Measurements from ENCODE around the gene SPATA31A6. TPM values are rescaled to one million over a fixed set of nuclear protein-coding genes. Genes with fewer than 3 reads are reported as not detected.
"Not testable (repeated sequence)": the region's sequence is repeated elsewhere in the genome, so short reads cannot be mapped to it uniquely, and the experiment has no call there.

The SPATA31A6 gene
- total RNA-seq, 1 experiment from 2014 or later = not detected

- H3K9me3 ChIP-seq (ENCODE audit: control insufficient read depth in 1 of 2, insufficient read depth in 1 of 2, low read depth in 1 of 2, low read length in 2 of 2); RAD21 ChIA-PET (ENCODE audit: low non-redundant PET in 1 of 2, low total read pairs in 2 of 2, uncharacterized antibody in 2 of 2, unreplicated experiment in 2 of 2); H3K4me1 ChIP-seq (ENCODE audit: control insufficient read depth in 1 of 2, insufficient read depth in 2 of 2, low read length in 2 of 2); intact Hi-C loops (cut with micrococcal nuclease); DNase-seq (ENCODE audit: low read depth, low spot score); H4K20me1 ChIP-seq (ENCODE audit: insufficient read depth); H3K79me2 ChIP-seq (ENCODE audit: insufficient read depth, low read length); BruUV-seq (replicated peaks); H3K9me2 ChIP-seq (ENCODE audit: insufficient read depth); H2AFZ ChIP-seq (ENCODE audit: low read depth, low read length, poor library complexity, severe bottlenecking); H3K4me3 ChIP-seq (replicated peaks in 1 of 2; ENCODE audit: low read depth in 1 of 2, low read length in 2 of 2); H3K36me3 ChIP-seq (ENCODE audit: control insufficient read depth in 1 of 2, insufficient read depth in 2 of 2, low read length in 2 of 2); H3K27ac ChIP-seq (ENCODE audit: low read depth, low read length); H3K27me3 ChIP-seq (ENCODE audit: insufficient read depth, low read length); ATAC-seq; CTCF ChIA-PET; H3K9ac ChIP-seq (ENCODE audit: low read length); POLR2A ChIA-PET: not testable (repeated sequence)
- 0 out of 2 replicates have a peak overlapping the region, but pooled peaks have one; percentile 70 for H3K4me2 ChIP-seq (ENCODE audit: low read length)
These were observed 49.6 kb downstream of the SPATA31A6 start for GRCh38 chr9:42233031-42233430.

GRCh38 chr9:42234610-42235009 lies 51.2 kb downstream of the SPATA31A6 start:
- H3K36me3 ChIP-seq (ENCODE audit: control insufficient read depth in 1 of 2, insufficient read depth in 2 of 2, low read length in 2 of 2); H3K4me2 ChIP-seq (ENCODE audit: low read length); H3K79me2 ChIP-seq (ENCODE audit: insufficient read depth, low read length); BruUV-seq (replicated peaks); DNase-seq (ENCODE audit: low read depth, low spot score); H2AFZ ChIP-seq (ENCODE audit: low read depth, low read length, poor library complexity, severe bottlenecking); intact Hi-C loops (cut with micrococcal nuclease); H3K27ac ChIP-seq (ENCODE audit: low read depth, low read length); POLR2A ChIA-PET; H3K4me3 ChIP-seq (replicated peaks in 1 of 2; ENCODE audit: low read depth in 1 of 2, low read length in 2 of 2); H3K4me1 ChIP-seq (ENCODE audit: control insufficient read depth in 1 of 2, insufficient read depth in 2 of 2, low read length in 2 of 2); H3K9ac ChIP-seq (ENCODE audit: low read length); H3K9me3 ChIP-seq (ENCODE audit: control insufficient read depth in 1 of 2, insufficient read depth in 1 of 2, low read depth in 1 of 2, low read length in 2 of 2); H4K20me1 ChIP-seq (ENCODE audit: insufficient read depth); H3K9me2 ChIP-seq (ENCODE audit: insufficient read depth); CTCF ChIA-PET; ATAC-seq; H3K27me3 ChIP-seq (ENCODE audit: insufficient read depth, low read length); RAD21 ChIA-PET (ENCODE audit: low non-redundant PET in 1 of 2, low total read pairs in 2 of 2, uncharacterized antibody in 2 of 2, unreplicated experiment in 2 of 2): not testable (repeated sequence)

GRCh38 chr9:42235352-42235991 lies 52.0 kb downstream of the SPATA31A6 start:
- H3K9me3 ChIP-seq (ENCODE audit: control insufficient read depth in 1 of 2, insufficient read depth in 1 of 2, low read depth in 1 of 2, low read length in 2 of 2); H4K20me1 ChIP-seq (ENCODE audit: insufficient read depth); H3K4me3 ChIP-seq (replicated peaks in 1 of 2; ENCODE audit: low read depth in 1 of 2, low read length in 2 of 2); DNase-seq (ENCODE audit: low read depth, low spot score); H3K27me3 ChIP-seq (ENCODE audit: insufficient read depth, low read length); POLR2A ChIA-PET; H2AFZ ChIP-seq (ENCODE audit: low read depth, low read length, poor library complexity, severe bottlenecking); intact Hi-C loops (cut with micrococcal nuclease); H3K4me2 ChIP-seq (ENCODE audit: low read length); H3K36me3 ChIP-seq (ENCODE audit: control insufficient read depth in 1 of 2, insufficient read depth in 2 of 2, low read length in 2 of 2); ATAC-seq; BruUV-seq (replicated peaks); H3K79me2 ChIP-seq (ENCODE audit: insufficient read depth, low read length); CTCF ChIA-PET; H3K9ac ChIP-seq (ENCODE audit: low read length); H3K27ac ChIP-seq (ENCODE audit: low read depth, low read length); H3K9me2 ChIP-seq (ENCODE audit: insufficient read depth); RAD21 ChIA-PET (ENCODE audit: low non-redundant PET in 1 of 2, low total read pairs in 2 of 2, uncharacterized antibody in 2 of 2, unreplicated experiment in 2 of 2): not testable (repeated sequence)
- H3K4me1 ChIP-seq (ENCODE audit: control insufficient read depth in 1 of 2, insufficient read depth in 2 of 2, low read length in 2 of 2) = peaks cover 8 to 12% of the 10 kb centered on the region in 2 experiments

GRCh38 chr9:42236097-42236496 lies 52.6 kb downstream of the SPATA31A6 start:
- RAD21 ChIA-PET (ENCODE audit: low non-redundant PET in 1 of 2, low total read pairs in 2 of 2, uncharacterized antibody in 2 of 2, unreplicated experiment in 2 of 2); H3K4me3 ChIP-seq (replicated peaks in 1 of 2; ENCODE audit: low read depth in 1 of 2, low read length in 2 of 2); H3K27ac ChIP-seq (ENCODE audit: low read depth, low read length); BruUV-seq (replicated peaks); H3K27me3 ChIP-seq (ENCODE audit: insufficient read depth, low read length); H3K79me2 ChIP-seq (ENCODE audit: insufficient read depth, low read length); H3K9me3 ChIP-seq (ENCODE audit: control insufficient read depth in 1 of 2, insufficient read depth in 1 of 2, low read depth in 1 of 2, low read length in 2 of 2); DNase-seq (ENCODE audit: low read depth, low spot score); H3K9me2 ChIP-seq (ENCODE audit: insufficient read depth); CTCF ChIA-PET; H3K4me2 ChIP-seq (ENCODE audit: low read length); H3K9ac ChIP-seq (ENCODE audit: low read length); POLR2A ChIA-PET; H3K36me3 ChIP-seq (ENCODE audit: control insufficient read depth in 1 of 2, insufficient read depth in 2 of 2, low read length in 2 of 2); H2AFZ ChIP-seq (ENCODE audit: low read depth, low read length, poor library complexity, severe bottlenecking); intact Hi-C loops (cut with micrococcal nuclease); H4K20me1 ChIP-seq (ENCODE audit: insufficient read depth); ATAC-seq: not testable (repeated sequence)
- peaks cover 11 to 13% of the 10 kb centered on the region in 2 experiments for H3K4me1 ChIP-seq (ENCODE audit: control insufficient read depth in 1 of 2, insufficient read depth in 2 of 2, low read length in 2 of 2)

Data from HCT116 (cell line).